ENCODE data around the gene CATSPER2.

GRCh38 chr15:43648649-43649429 is at the start of gene CATSPER2:
- TF ChIP-seq, protein P1, sequence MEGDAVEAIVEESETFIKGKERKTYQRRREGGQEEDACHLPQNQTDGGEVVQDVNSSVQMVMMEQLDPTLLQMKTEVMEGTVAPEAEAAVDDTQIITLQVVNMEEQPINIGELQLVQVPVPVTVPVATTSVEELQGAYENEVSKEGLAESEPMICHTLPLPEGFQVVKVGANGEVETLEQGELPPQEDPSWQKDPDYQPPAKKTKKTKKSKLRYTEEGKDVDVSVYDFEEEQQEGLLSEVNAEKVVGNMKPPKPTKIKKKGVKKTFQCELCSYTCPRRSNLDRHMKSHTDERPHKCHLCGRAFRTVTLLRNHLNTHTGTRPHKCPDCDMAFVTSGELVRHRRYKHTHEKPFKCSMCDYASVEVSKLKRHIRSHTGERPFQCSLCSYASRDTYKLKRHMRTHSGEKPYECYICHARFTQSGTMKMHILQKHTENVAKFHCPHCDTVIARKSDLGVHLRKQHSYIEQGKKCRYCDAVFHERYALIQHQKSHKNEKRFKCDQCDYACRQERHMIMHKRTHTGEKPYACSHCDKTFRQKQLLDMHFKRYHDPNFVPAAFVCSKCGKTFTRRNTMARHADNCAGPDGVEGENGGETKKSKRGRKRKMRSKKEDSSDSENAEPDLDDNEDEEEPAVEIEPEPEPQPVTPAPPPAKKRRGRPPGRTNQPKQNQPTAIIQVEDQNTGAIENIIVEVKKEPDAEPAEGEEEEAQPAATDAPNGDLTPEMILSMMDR (IDR thresholded peaks at IDR 0.05 in 2 of 3, conservative IDR thresholded peaks at IDR 0.05 in 1 of 3; ENCODE audit: borderline replicate concordance in 1 of 3, insufficient read depth in 1 of 3, low read depth in 2 of 3, low read length in 2 of 3): no peak
- TF ChIP-seq REST (IDR thresholded peaks at IDR 0.05; ENCODE audit: low read depth) (no peak), YY1 (IDR thresholded peaks at IDR 0.05; ENCODE audit: extremely low read depth, insufficient replicate concordance, low read depth, low read length) (no peak), POLR2A (IDR thresholded peaks at IDR 0.05; ENCODE audit: borderline replicate concordance, extremely low read depth, insufficient read depth, insufficient read length) (no peak), SP1 (IDR thresholded peaks at IDR 0.05; ENCODE audit: low read depth) (no peak), ZNF274 (IDR thresholded peaks at IDR 0.05; ENCODE audit: low read depth, low read length) (no peak), EZH2phosphoT487 (IDR thresholded peaks at IDR 0.05; ENCODE audit: borderline replicate concordance) (no peak), SIN3A (IDR thresholded peaks at IDR 0.05; ENCODE audit: low read depth) (no peak), JUND (IDR thresholded peaks at IDR 0.05) (no peak), TCF7L2 (IDR thresholded peaks at IDR 0.05; ENCODE audit: borderline replicate concordance, extremely low read depth, insufficient read depth, insufficient read length) (no peak), CEBPB (IDR thresholded peaks at IDR 0.05; ENCODE audit: low read depth) (no peak), ZFX (IDR thresholded peaks at IDR 0.05) (no peak), ATF3 (IDR thresholded peaks at IDR 0.05) (no peak)
